CD4-positive, alpha-beta T cell (primary cell): Measurements from ENCODE around the gene TRIB2. TPM values are rescaled to one million over a fixed set of nuclear protein-coding genes. Genes with fewer than 3 reads are reported as not detected.

Experiments
- ATAC-seq: fragments of 200-7000 bp; cut with Tn5 transposase; one replicate; pipeline ENCODE4 v1.10.0; 2022; ENCODE audit warnings: mild to moderate bottlenecking; ENCODE audit not compliant: poor library complexity
- CTCF ChIA-PET: fragments of 350-600 bp; sonication (Branson Sonifier 250); formaldehyde crosslinking; loops from one replicate; lab custom pipeline; 2021; ENCODE audit warnings: antibody characterized with exemption, inconsistent platforms; lab: Charles Lee
- POLR2A ChIA-PET: fragments of 350-600 bp; sonication (Branson Sonifier 250); formaldehyde crosslinking; loops from one replicate; lab custom pipeline; 2021; ENCODE audit warnings: antibody characterized with exemption, inconsistent platforms; lab: Charles Lee
- DNase-seq, 14 experiments: peaks; one replicate each; pipeline ENCODE4 v3.0.0-alpha.2; 2013 to 2020; ENCODE audit warnings: mixed read lengths in 2 of 14
- H3K27ac ChIP-seq, 2 donors: one replicate each; pipeline versions ENCODE4 v1.5.1 to v1.7.0; 2013; ENCODE audit warnings: low read length in 2 of 2, low read depth in 1 of 2, mild to moderate bottlenecking in 1 of 2
- H3K27me3 ChIP-seq, 2 experiments: 1 replicate in 1 of 2; 2 replicates in 1 of 2; pipeline versions ENCODE4 v1.6.1 to v1.7.0; 2013; ENCODE audit warnings: low read length in 2 of 2, control low read depth in 1 of 2, mild to moderate bottlenecking in 1 of 2, moderate library complexity in 1 of 2; ENCODE audit not compliant: insufficient read depth in 2 of 2, control insufficient read depth in 1 of 2
- H3K36me3 ChIP-seq: one replicate; pipeline ENCODE4 v1.6.1; 2013; ENCODE audit warnings: low read length, control low read depth; ENCODE audit not compliant: insufficient read depth
- H3K4me1 ChIP-seq: one replicate; pipeline ENCODE4 v1.6.1; 2013; ENCODE audit warnings: low read length, control low read depth; ENCODE audit not compliant: insufficient read depth
- H3K4me3 ChIP-seq: one replicate; pipeline ENCODE4 v1.5.1; 2013; ENCODE audit warnings: mild to moderate bottlenecking, low read length, moderate library complexity
- H3K9me3 ChIP-seq, 2 experiments: 1 replicate in 1 of 2; 2 replicates in 1 of 2; pipeline versions ENCODE4 v1.6.1 to v1.7.0; 2013; ENCODE audit warnings: low read length in 2 of 2, mild to moderate bottlenecking in 2 of 2, control low read depth in 1 of 2, moderate library complexity in 1 of 2; ENCODE audit not compliant: control insufficient read depth in 1 of 2, insufficient read depth in 1 of 2
- H3K27ac Mint-ChIP-seq: one replicate; pipeline ENCODE4 v1.8.0; 2020; ENCODE audit warnings: mixed read lengths
- H3K27me3 Mint-ChIP-seq: one replicate; pipeline ENCODE4 v1.8.0; 2021; ENCODE audit warnings: mixed read lengths
- H3K36me3 Mint-ChIP-seq: one replicate; pipeline ENCODE4 v1.8.0; 2021; ENCODE audit warnings: low read depth, mixed read lengths
- H3K4me1 Mint-ChIP-seq: one replicate; pipeline ENCODE4 v1.8.0; 2021; ENCODE audit warnings: low read depth, mixed read lengths
- H3K4me3 Mint-ChIP-seq: one replicate; pipeline ENCODE4 v1.8.0; 2020; ENCODE audit warnings: mild to moderate bottlenecking, mixed read lengths
- H3K9me3 Mint-ChIP-seq: one replicate; pipeline ENCODE4 v1.8.0; 2020; ENCODE audit warnings: mixed read lengths
- intact Hi-C, 2 experiments: fragments of 100-400 bp; cut with DNase I in 1 of 2; cut with micrococcal nuclease in 1 of 2; formaldehyde crosslinking; loops; one replicate each; pipeline versions ENCODE4 v1.15.1 to v1.9.0; 2023 to 2025; cut with DNase I, micrococcal nuclease
- total RNA-seq, 174 experiments: library from RNA in 2 of 174; stranded (reverse) in 2 of 174; gene quantifications; one replicate each; pipeline ENCODE4 v1.2.3 and lab custom pipeline; 2021 to 2026
- TF ChIP-seq, protein P1 (sequence below): fragments of 200-600 bp; IDR thresholded peaks from one replicate; pipeline ENCODE4 v1.8.0; 2022; ENCODE audit warnings: antibody characterized with exemption, mild to moderate bottlenecking

Gene TRIB2
- total RNA-seq, 2 experiments from 2014 or later = 91.3 to 102 TPM

DNA sequence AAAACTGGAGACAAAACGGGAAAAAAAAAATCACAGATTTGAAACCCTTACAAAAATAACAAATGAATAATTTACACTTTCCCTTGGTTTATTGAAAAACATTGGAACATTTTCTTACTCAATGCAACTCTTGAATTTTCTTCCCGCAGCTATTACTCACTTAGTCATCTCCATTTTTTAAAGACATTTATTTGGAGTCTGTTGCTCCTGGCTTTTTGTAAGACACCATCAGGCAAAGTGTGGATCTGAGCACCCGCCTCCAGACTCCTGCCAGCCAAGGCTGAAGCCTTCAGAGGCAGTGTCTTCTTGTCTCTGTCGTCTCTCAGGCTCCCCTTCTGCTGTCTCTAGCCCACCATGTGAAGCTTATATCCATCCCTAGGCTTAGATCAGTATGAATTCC, 46.2 kb downstream of the TRIB2 start:
- peaks cover 2% of the 10 kb centered on the region for H3K9me3 Mint-ChIP-seq
- no peak overlapping the region for H3K27ac Mint-ChIP-seq
- H3K36me3 Mint-ChIP-seq = no peaks in the 10 kb centered on the region
- ATAC-seq = no peak
- ChIA-PET POLR2A (no interaction called here), CTCF (no interaction called here)
- no peak for DNase-seq
- no peaks in the 10 kb centered on the region for H3K36me3 ChIP-seq
- H3K27me3 Mint-ChIP-seq = peaks cover 4% of the 10 kb centered on the region
- H3K9me3 ChIP-seq = no peaks in the 10 kb centered on the region
- peaks cover 4% of the 10 kb centered on the region for H3K4me1 ChIP-seq
- TF ChIP-seq, protein P1, sequence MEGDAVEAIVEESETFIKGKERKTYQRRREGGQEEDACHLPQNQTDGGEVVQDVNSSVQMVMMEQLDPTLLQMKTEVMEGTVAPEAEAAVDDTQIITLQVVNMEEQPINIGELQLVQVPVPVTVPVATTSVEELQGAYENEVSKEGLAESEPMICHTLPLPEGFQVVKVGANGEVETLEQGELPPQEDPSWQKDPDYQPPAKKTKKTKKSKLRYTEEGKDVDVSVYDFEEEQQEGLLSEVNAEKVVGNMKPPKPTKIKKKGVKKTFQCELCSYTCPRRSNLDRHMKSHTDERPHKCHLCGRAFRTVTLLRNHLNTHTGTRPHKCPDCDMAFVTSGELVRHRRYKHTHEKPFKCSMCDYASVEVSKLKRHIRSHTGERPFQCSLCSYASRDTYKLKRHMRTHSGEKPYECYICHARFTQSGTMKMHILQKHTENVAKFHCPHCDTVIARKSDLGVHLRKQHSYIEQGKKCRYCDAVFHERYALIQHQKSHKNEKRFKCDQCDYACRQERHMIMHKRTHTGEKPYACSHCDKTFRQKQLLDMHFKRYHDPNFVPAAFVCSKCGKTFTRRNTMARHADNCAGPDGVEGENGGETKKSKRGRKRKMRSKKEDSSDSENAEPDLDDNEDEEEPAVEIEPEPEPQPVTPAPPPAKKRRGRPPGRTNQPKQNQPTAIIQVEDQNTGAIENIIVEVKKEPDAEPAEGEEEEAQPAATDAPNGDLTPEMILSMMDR = no peak
- peaks cover 14% of the 10 kb centered on the region for H3K4me1 Mint-ChIP-seq
- no peak overlapping the region for H3K4me3 Mint-ChIP-seq
- no peaks in the 10 kb centered on the region for H3K27me3 ChIP-seq
- H3K27ac ChIP-seq = no peak overlapping the region
- intact Hi-C loops = no loop called here
- H3K4me3 ChIP-seq = no peak overlapping the region

DNA sequence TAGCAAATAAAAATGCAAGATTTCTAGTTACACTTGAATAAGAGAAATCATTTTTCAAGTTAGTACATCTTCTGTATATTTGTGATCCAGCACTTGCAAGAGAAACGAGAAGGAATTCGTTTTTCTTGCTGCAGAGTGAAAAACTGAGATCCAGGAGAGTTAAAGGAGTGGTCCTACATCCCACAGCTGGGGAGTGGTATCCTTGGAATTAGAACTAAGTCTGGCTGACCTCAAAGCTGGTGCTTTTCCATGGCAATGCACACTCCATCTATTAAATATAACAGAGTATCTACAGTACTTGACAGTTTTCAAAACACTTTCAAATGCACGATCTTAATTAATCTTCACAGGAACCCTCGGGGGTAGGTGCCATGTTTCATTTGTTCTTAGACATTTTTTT, 46.8 kb downstream of the TRIB2 start:
- ATAC-seq (no peak), DNase-seq (no peak)
- Mint-ChIP-seq H3K36me3 (no peaks in the 10 kb centered on the region), H3K27ac (no peak overlapping the region), H3K4me3 (no peak overlapping the region), H3K9me3 (peaks cover 2% of the 10 kb centered on the region), H3K27me3 (peaks cover 10% of the 10 kb centered on the region), H3K4me1 (peaks cover 14% of the 10 kb centered on the region)
- Histone ChIP-seq H3K36me3 (no peaks in the 10 kb centered on the region), H3K9me3 (no peaks in the 10 kb centered on the region), H3K4me1 (peaks cover 4% of the 10 kb centered on the region), H3K27ac (no peak overlapping the region), H3K4me3 (no peak overlapping the region), H3K27me3 (no peaks in the 10 kb centered on the region)
- TF ChIP-seq, protein P1 = no peak
- ChIA-PET POLR2A (no interaction called here), CTCF (no interaction called here)
- intact Hi-C loops = no loop called here

DNA sequence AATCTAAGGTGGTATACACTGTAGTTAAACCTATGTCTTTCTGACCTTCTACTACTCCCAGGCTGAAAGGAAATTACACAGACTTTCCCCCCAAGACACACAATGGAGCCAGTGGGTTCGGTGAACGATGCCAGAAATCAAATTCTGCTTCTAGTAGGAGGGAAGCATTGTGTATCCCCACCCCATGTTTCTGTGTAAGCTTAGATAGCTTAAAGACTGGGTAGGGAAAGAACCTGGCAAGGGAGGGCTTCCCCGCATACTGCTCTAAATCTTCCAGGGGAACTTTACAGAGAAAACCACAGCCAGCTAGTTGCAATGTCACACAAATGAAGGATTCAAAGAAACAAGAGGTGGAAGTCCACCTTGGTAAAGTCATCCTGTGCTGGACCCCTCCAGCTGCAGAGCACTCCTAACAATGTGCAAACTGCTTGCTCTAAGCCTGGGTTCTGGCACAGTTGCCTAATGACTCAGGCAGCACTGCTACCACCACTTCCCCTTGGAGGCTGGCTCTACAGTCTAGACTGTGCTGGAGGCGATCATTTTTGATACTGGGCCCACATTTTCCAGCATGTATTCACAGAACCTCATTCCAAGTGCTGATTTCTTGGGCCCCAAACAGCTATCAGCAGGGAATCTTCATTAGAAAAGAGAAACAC, 47.5 kb downstream of the TRIB2 start:
- Histone ChIP-seq H3K4me1 (peaks cover 4% of the 10 kb centered on the region), H3K27me3 (no peaks in the 10 kb centered on the region), H3K4me3 (no peak overlapping the region), H3K9me3 (no peaks in the 10 kb centered on the region), H3K36me3 (no peaks in the 10 kb centered on the region), H3K27ac (no peak overlapping the region)
- H3K27me3 Mint-ChIP-seq = peaks cover 16% of the 10 kb centered on the region
- intact Hi-C loops = no loop called here
- H3K4me3 Mint-ChIP-seq = no peak overlapping the region
- H3K27ac Mint-ChIP-seq = no peak overlapping the region
- TF ChIP-seq, protein P1 = no peak
- peaks cover 2% of the 10 kb centered on the region for H3K9me3 Mint-ChIP-seq
- H3K36me3 Mint-ChIP-seq = no peaks in the 10 kb centered on the region
- DNase-seq = no peak
- CTCF ChIA-PET = no interaction called here
- H3K4me1 Mint-ChIP-seq = peaks cover 14% of the 10 kb centered on the region
- ATAC-seq = no peak
- POLR2A ChIA-PET = no interaction called here
